IPS DF 6.9 (cell line): Measurements from ENCODE around the gene NANP.
"Not testable (repeated sequence)": the region's sequence is repeated elsewhere in the genome, so short reads cannot be mapped to it uniquely, and the experiment has no call there.

Experiments used
- DNase-seq: peaks from one replicate; pipeline ENCODE4 v3.0.0-alpha.2; 2013; ENCODE audit warnings: low read depth, low spot score
- H3K27ac ChIP-seq: one replicate; pipeline ENCODE4 v1.5.1; 2013; ENCODE audit warnings: low read length, control low read depth
- H3K27me3 ChIP-seq: 2 replicates; pipeline ENCODE4 v1.6.1; 2013; ENCODE audit warnings: mild to moderate bottlenecking, low read length; ENCODE audit not compliant: control insufficient read depth, insufficient read depth
- H3K36me3 ChIP-seq: 2 replicates; pipeline ENCODE4 v1.6.1; 2013; ENCODE audit warnings: low read length; ENCODE audit not compliant: control insufficient read depth, insufficient read depth
- H3K4me1 ChIP-seq: 2 replicates; pipeline ENCODE4 v1.6.1; 2013; ENCODE audit warnings: low read length; ENCODE audit not compliant: control insufficient read depth, insufficient read depth
- H3K4me3 ChIP-seq: 2 replicates; pipeline ENCODE4 v1.5.1; 2013; ENCODE audit warnings: mild to moderate bottlenecking, low read length
- H3K9me3 ChIP-seq: 2 replicates; pipeline ENCODE4 v1.6.1; 2013; ENCODE audit warnings: low read length, inconsistent platforms; ENCODE audit not compliant: control insufficient read depth, insufficient read depth
- WGBS: extraction: QIAGEN DNeasy Blood & Tissue Kit; methylation state at CpG from one replicate; pipeline ENCODE4 v1.1.7; 2013; ENCODE audit warnings: mixed read lengths, missing lambda C conversion rate; ENCODE audit not compliant: insufficient read length, insufficient coverage; 5-methylcytosine and 5-hydroxymethylcytosine counted together

The NANP gene

DNA sequence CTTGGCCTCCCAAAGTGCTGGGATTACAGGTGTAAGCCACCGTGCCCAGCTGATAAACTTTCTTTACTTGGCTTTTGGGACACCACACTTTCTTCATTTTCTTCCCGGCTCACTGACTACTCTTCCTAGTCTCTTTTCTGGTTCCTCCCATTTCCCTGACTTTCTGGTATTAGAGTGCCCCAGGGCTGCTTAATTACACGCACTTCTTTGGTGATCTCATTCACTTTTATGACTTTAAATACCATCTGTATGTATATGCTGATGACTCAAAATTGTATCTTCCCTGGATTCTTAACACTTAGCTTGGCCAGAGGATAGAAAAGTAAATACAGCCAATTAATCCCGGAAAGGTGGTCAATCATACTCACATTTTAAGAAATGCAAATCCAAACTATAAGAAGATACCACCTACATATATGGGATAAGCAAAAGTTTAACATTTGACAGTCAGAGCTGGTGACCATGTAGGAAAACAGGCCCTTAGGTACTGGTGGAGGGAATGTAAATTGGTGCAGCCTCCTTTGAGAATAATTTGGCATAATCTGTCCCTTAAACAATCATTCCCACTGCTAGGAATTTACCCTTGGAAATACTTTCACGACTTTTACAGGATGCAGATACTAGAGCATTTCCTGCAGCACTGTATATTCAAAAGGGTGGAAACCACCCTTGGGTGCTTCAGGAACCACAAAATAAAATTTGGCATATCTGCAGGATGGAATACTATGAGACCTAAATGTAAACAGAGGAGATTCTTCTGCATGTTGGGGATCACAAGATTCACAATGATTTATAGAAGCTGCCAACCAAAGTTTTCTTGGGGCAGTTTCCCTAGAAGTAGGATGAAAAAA is 9.4 kb upstream of the NANP start:
- Histone ChIP-seq H3K9me3 (no peaks in the 10 kb centered on the region), H3K27ac (no peak overlapping the region), H3K36me3 (0 out of 2 replicates have a peak, but pooled peaks cover 2% of the 10 kb centered on the region), H3K27me3 (no peaks in the 10 kb centered on the region), H3K4me3 (no peak overlapping the region), H3K4me1 (no peaks in the 10 kb centered on the region)
- WGBS: no CpG with 5 or more reads among the region's 5 CpGs
- DNase-seq: no peak

DNA sequence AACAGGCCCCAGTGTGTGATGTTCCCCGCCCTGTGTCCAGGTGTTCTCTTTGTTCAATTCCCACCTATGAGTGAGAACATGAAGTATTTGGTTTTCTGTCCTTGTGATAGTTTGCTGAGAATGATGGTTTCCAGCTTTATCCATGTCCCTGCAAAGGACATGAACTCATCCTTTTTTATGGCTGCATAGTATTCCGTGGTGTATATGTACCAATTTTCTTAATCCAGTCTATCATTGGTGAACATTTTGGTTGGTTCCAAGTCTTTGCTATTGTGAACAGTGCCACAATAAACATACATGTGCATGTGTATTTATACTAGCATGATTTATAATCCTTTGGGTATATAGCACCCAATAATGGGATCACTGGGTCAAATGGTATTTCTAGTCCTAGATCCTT is 6.8 kb upstream of the NANP start:
- not testable (repeated sequence) for H3K9me3 ChIP-seq, H3K27me3 ChIP-seq, H3K27ac ChIP-seq, H3K36me3 ChIP-seq, H3K4me3 ChIP-seq, DNase-seq, H3K4me1 ChIP-seq
- WGBS: no CpG with 5 or more reads among the region's 2 CpGs

DNA sequence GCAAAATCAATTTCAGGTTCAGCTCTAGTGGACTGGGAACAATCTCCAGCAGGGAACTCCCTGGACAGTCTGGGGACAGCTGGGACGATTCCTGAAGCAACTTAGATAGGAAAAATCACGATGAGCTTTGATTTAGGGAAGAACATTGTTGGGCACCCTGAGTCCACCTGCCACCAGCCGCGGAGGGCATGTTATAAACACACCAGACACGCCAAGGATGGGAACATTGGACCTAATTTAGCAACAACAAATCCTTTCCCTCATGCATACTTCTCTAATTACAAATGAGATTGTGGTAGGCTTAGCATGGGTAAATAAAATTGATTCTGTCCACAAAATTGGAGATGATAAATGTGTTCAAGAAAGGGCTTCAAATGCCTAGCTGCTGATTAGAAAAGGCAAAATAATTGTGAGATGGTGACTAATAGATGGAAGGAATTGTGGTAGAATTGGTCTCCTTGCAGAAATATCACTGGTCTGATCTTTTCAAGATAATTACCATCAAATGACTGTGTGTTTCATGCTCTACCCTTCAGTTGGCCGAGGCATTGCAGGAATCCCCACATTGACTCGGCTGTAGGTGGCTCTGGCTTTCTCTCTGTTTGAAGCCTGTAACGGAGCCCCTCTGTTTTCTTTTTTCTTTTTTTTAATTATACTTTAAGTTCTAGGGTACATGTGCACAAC is 6.1 kb upstream of the NANP start:
- WGBS: no CpG with 5 or more reads among the region's 8 CpGs
- H3K4me1 ChIP-seq: no peaks in the 10 kb centered on the region
- DNase-seq: no peak
- H3K9me3 ChIP-seq: no peaks in the 10 kb centered on the region
- H3K27ac ChIP-seq: no peak overlapping the region
- 0 out of 2 replicates have a peak, but pooled peaks cover 2% of the 10 kb centered on the region for H3K36me3 ChIP-seq
- no peaks in the 10 kb centered on the region for H3K27me3 ChIP-seq
- no peak overlapping the region for H3K4me3 ChIP-seq

DNA sequence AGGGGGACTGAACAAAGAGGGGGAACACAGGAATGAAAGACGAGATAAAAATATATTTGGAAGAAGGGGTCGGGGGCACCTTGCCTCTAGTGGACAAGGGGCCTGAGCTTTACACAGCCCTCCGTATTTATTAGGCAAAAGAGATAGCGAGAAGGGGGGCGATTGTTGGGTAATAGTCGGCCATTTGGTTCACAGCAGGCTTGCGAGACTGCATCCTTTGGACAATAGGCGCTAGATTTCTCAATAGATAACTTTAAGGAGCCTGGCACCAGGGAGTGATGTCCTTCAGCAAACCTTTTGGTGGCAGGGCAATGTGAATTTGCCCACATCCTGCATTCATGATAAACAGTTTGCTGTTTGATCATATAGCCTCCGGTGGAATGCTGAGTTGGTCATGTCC is 3.0 kb upstream of the NANP start:
- DNase-seq: no peak
- H3K4me1 ChIP-seq: peaks cover 5% of the 10 kb centered on the region; the same call in 1 of the 2 replicates

DNA sequence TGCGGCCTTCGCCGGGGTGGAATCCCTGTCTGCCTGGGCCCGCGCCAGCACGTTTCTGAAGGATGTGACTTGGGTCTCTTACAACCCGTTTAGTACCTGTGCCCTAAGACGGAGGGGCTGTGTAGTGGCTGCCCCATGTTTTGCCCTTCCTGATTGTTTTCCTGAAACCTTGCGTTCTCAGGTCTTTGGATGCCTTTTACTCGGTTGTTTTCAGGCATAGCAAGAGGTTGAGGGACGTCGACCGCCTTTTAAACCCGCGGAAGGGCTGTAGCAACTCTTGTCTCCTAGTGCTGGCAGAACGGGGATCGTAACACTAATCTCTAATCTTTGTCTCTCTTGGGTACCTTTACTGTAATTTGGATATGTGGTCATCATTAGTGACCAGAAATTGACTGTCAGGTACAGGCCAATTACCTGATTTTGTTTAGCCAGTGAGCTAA is 706 bp upstream of the NANP start:
- no CpG with 5 or more reads among the region's 17 CpGs for WGBS
- H3K4me3 ChIP-seq: peak overlapping the region; percentile 47; the same call in 1 of the 2 replicates
- H3K36me3 ChIP-seq: no peaks in the 10 kb centered on the region
- no peak overlapping the region for H3K27ac ChIP-seq
- H3K4me1 ChIP-seq: peaks cover 5% of the 10 kb centered on the region; the same call in 1 of the 2 replicates
- DNase-seq: no peak
- H3K9me3 ChIP-seq: no peaks in the 10 kb centered on the region
- no peaks in the 10 kb centered on the region; the same call in 1 of the 2 replicates for H3K27me3 ChIP-seq

More for the DNA sequence above, 3.0 kb upstream of the NANP start:
- Histone ChIP-seq H3K9me3 (no peaks in the 10 kb centered on the region), H3K36me3 (no peaks in the 10 kb centered on the region), H3K27ac (no peak overlapping the region), H3K4me3 (no peak overlapping the region), H3K27me3 (no peaks in the 10 kb centered on the region; the same call in 1 of the 2 replicates)
- no CpG with 5 or more reads among the region's 9 CpGs for WGBS

DNA sequence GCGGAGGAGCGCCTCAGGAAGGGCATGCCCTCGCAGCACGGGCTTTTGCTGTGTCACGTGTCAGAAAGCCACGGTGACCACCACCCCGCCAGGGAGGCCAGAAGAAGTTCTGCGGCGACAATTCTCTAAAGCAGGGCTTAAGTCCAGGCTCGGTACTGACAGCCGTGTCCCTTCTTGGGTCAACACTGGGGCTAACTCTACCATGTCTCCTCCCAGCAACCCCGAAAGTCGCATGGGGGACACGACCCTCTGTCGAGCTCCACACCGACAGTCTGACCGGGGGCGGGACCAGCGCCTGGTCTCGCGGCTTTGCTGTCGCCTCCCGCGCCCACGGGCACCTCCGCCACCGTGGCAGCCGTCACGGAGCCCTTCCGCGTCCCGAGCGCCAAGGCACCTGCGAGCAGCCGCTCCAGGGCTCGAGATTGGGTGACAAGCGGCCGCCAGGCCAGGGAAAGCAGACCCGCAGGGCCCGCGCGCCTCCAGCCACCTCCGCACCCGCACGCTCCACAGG is 534 bp downstream of the NANP start:
- Histone ChIP-seq H3K4me3 (peak overlapping the region; percentile 47), H3K27me3 (no peaks in the 10 kb centered on the region; the same call in 1 of the 2 replicates), H3K9me3 (no peaks in the 10 kb centered on the region), H3K4me1 (peaks cover 5% of the 10 kb centered on the region; the same call in 1 of the 2 replicates), H3K27ac (no peak overlapping the region), H3K36me3 (no peaks in the 10 kb centered on the region)
- DNase-seq: no peak
- no CpG with 5 or more reads among the region's 45 CpGs for WGBS

DNA sequence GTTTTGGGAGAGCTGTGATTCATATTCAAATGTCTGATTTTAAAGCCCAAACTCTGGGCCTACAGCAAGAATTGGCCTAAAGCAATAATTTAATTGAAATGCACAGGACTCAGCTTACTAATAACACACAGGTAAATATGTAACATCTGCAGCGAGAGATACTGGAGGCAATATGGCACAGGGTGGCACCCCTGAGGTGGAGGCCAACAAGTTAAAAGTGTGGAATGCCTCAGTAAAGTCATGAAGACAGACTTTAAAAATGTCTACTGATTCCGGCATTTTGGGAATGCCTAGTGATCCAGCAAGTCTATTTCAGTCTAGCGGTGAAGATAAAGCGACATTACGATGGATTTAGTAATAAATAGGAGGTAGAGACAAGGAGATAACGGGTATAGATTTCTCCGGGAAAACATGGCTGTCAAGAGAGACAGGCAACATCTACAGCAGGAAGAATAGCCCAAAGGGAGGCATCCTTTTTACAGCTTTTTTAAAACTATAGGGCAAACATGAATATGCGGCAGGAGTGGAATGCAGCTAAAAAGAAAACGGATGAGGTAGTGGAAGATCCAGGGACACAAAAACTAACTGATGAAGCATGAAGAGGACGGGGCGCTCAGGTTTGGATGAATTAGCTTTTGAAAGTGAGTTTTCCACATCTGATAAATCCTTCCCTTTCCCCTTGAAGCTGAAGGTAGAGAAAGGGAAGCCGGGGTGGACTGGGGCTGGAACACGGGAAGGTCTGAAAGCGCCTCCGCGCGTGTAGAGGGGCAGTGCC is 1.2 kb downstream of the NANP start:
- Histone ChIP-seq H3K4me3 (peak overlapping the region; percentile 47; the same call in 1 of the 2 replicates), H3K4me1 (peaks cover 5% of the 10 kb centered on the region; the same call in 1 of the 2 replicates), H3K27me3 (no peaks in the 10 kb centered on the region; the same call in 1 of the 2 replicates), H3K27ac (no peak overlapping the region), H3K9me3 (no peaks in the 10 kb centered on the region), H3K36me3 (no peaks in the 10 kb centered on the region)
- no CpG with 5 or more reads among the region's 17 CpGs for WGBS
- DNase-seq: no peak

DNA sequence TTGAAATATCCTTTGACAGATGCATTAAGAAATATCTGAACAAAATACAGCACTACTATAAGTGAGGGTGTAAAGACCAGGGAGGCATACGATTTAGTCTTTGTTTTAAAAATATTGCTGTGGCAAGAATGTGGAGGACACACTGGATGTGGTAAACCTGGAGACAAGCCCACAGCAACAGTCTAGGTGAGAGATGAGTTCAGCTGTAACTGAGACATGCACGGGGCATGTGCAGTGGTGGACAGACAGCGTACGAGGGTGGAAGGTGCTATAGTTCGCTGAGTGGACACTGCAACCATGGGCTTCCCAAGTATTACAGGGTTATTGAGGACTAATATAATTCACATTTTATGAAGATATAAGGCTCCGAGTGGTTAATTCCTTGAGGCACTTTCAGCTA is 1.8 kb downstream of the NANP start:
- Histone ChIP-seq H3K4me3 (no peak overlapping the region), H3K36me3 (no peaks in the 10 kb centered on the region), H3K27me3 (no peaks in the 10 kb centered on the region; the same call in 1 of the 2 replicates), H3K9me3 (no peaks in the 10 kb centered on the region), H3K4me1 (peaks cover 5% of the 10 kb centered on the region; the same call in 1 of the 2 replicates), H3K27ac (no peak overlapping the region)
- whole genome bisulfite sequencing: no CpG with 5 or more reads among the region's 6 CpGs
- no peak for DNase-seq

DNA sequence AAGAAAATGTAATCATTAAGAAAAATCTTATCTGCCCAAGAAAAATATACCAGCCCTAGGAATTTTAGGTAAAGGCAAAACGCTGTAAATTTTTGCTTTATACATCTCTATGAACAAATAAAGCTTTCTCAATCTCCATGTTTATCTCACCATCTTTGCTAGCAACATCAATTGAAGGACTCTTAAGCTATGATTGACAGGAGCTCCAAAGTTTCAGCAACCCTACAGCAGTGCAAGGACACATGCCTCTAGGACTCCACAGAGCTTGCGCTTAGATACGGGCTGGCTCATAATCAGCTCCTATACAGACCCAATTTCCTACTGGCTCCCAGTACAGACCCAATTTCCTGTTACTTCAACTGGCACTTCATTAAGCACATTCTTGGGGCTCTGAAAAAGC is 4.3 kb downstream of the NANP start:
- no peaks in the 10 kb centered on the region for H3K36me3 ChIP-seq
- no peak overlapping the region for H3K4me3 ChIP-seq
- WGBS: no CpG with 5 or more reads among the region's 3 CpGs
- H3K27me3 ChIP-seq: no peaks in the 10 kb centered on the region; the same call in 1 of the 2 replicates
- H3K4me1 ChIP-seq: peaks cover 4% of the 10 kb centered on the region; the same call in 1 of the 2 replicates
- no peaks in the 10 kb centered on the region for H3K9me3 ChIP-seq
- H3K27ac ChIP-seq: no peak overlapping the region
- no peak for DNase-seq

DNA sequence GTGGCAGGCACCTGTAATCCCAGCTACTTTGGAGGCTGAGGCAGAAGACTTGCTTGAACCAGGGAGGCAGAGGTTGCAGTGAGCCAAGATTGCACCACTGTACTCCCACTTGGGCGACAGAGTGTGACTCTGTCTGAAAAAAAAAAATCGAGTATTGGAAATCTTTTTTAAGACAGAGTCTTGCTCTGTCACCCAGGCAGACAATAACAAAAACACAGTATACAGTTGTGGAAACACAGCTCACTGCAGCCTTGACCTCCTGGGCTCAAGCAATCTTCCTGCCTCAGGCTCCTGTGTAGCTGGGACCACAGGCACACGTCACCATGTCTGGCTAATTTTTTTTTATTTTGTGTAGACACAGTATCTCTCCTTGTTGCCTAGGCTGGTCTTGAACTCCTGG is 15.0 kb downstream of the NANP start:
- no peaks in the 10 kb centered on the region for H3K27me3 ChIP-seq
- no peaks in the 10 kb centered on the region for H3K4me1 ChIP-seq
- H3K4me3 ChIP-seq: no peak overlapping the region
- H3K27ac ChIP-seq: no peak overlapping the region
- H3K9me3 ChIP-seq: no peaks in the 10 kb centered on the region
- no peak for DNase-seq
- WGBS: no CpG with 5 or more reads among the region's 3 CpGs
- no peaks in the 10 kb centered on the region for H3K36me3 ChIP-seq
